Caco-2 (cell line): ENCODE data around the gene PGRMC1. TPM values are rescaled to one million over a fixed set of nuclear protein-coding genes. Genes with fewer than 3 reads are reported as not detected.

Experiments used
- BruUV-seq: library from RNA; stranded (reverse); fragments of 400-500 nt; replicated peaks from 2 replicates; lab custom pipeline; 2021; lab: Mats Ljungman, UMichigan
- CTCF ChIA-PET: fragments of 300-600 bp; sonication (Branson Sonifier 250); formaldehyde crosslinking; loops from one replicate; lab custom pipeline; 2022; ENCODE audit warnings: antibody characterized with exemption; lab: Charles Lee
- POLR2A ChIA-PET: fragments of 300-600 bp; sonication (Branson Sonifier 250); formaldehyde crosslinking; loops from one replicate; lab custom pipeline; 2022; ENCODE audit warnings: antibody characterized with exemption; lab: Charles Lee
- DNase-seq, 2 experiments: peaks; one replicate each; pipeline versions ENCODE4 v3.0.0 to v3.0.0-alpha.2; 2020 to 2022
- H3K27me3 ChIP-seq: replicated peaks from 2 replicates; pipeline ENCODE4 v1.6.0; 2011; ENCODE audit warnings: low read length; ENCODE audit not compliant: control insufficient read depth, insufficient read depth
- H3K36me3 ChIP-seq: 2 replicates; pipeline ENCODE4 v1.5.1; 2011; ENCODE audit warnings: low read length; ENCODE audit not compliant: control insufficient read depth, insufficient read depth
- H3K4me1 ChIP-seq: fragments of 250-450 bp; sonication (Bioruptor Pico); 2 replicates; pipeline ENCODE4 v1.5.1; 2020; ENCODE audit warnings: mild to moderate bottlenecking
- H3K4me3 ChIP-seq: 2 replicates; pipeline ENCODE4 v1.5.1; 2011; ENCODE audit warnings: low read depth, mild to moderate bottlenecking, control low read depth, low read length
- H3K9me3 ChIP-seq: fragments of 250-450 bp; sonication (Bioruptor Pico); 2 replicates; pipeline ENCODE4 v1.5.1; 2020; ENCODE audit warnings: mild to moderate bottlenecking, moderate library complexity
- H3K27ac Mint-ChIP-seq: one replicate; pipeline ENCODE4 v1.8.0; 2022; ENCODE audit warnings: mixed read lengths; ENCODE audit not compliant: unreplicated experiment
- H3K27me3 Mint-ChIP-seq: one replicate; pipeline ENCODE4 v1.8.0; 2022; ENCODE audit warnings: mixed read lengths; ENCODE audit not compliant: insufficient read depth, unreplicated experiment
- H3K36me3 Mint-ChIP-seq: one replicate; pipeline ENCODE4 v1.8.0; 2022; ENCODE audit warnings: mild to moderate bottlenecking, mixed read lengths; ENCODE audit not compliant: insufficient read depth, unreplicated experiment
- H3K4me1 Mint-ChIP-seq: one replicate; pipeline ENCODE4 v1.8.0; 2022; ENCODE audit warnings: low read depth, mixed read lengths; ENCODE audit not compliant: unreplicated experiment
- H3K4me3 Mint-ChIP-seq: one replicate; pipeline ENCODE4 v1.8.0; 2022; ENCODE audit warnings: mild to moderate bottlenecking, moderate library complexity, mixed read lengths; ENCODE audit not compliant: unreplicated experiment
- H3K9me3 Mint-ChIP-seq: one replicate; pipeline ENCODE4 v1.8.0; 2022; ENCODE audit warnings: mixed read lengths; ENCODE audit not compliant: unreplicated experiment
- intact Hi-C: fragments of 100-400 bp; cut with micrococcal nuclease; formaldehyde crosslinking; loops from one replicate; pipeline ENCODE4 v1.10.0; 2022; ENCODE audit not compliant: unreplicated experiment
- total RNA-seq: library from RNA; stranded (reverse); gene quantifications from 2 replicates; pipeline ENCODE4 v1.2.3, GENCODE V29; 2022
- TF ChIP-seq, protein P1 (sequence below), 2 experiments: fragments of 200-600 bp in 1 of 2; IDR thresholded peaks; 1 replicate in 1 of 2; 2 replicates in 1 of 2; pipeline versions ENCODE4 v1.5.1 to v1.8.0; 2011 to 2022; ENCODE audit warnings: antibody characterized with exemption in 1 of 2, control low read depth in 1 of 2, inconsistent platforms in 1 of 2, low read depth in 1 of 2, low read length in 1 of 2, mild to moderate bottlenecking in 1 of 2, moderate library complexity in 1 of 2; ENCODE audit not compliant: insufficient read depth in 1 of 2, severe bottlenecking in 1 of 2, unreplicated experiment in 1 of 2

The PGRMC1 gene
- total RNA-seq, 1 experiment from 2014 or later, result 107 TPM

DNA sequence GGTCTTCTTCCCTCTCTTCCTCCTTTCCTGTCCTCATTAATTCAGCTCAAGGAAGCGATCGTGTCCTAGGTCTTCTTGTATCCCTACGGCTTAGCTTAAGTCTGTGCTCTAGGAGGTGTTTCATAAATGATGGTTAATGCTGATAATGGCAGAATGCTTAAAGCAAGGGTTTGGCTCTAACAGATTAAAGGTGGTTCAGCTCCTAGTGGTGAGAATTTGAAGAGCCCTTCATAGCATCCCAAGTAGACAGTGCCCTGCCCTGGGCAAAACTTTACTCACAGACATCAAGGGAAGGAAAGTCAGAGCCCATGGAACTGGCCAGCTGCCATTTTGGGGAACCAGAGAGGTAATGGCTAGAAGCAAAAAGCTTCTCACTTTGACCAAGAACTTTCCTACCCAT is 47.0 kb upstream of the PGRMC1 start:
- no peaks in the 10 kb centered on the region for H3K4me1 Mint-ChIP-seq
- no peak overlapping the region for H3K4me3 Mint-ChIP-seq
- ChIA-PET CTCF (interaction anchor here (0.6 kb wide), 1 partner anchor 49 kb away, joined by 6 read pairs; no protein-coding TSS in a partner anchor), POLR2A (no interaction called here)
- no peak for DNase-seq
- no peak overlapping the region for H3K4me3 ChIP-seq
- H3K4me1 ChIP-seq, result no peaks in the 10 kb centered on the region
- TF ChIP-seq, protein P1, sequence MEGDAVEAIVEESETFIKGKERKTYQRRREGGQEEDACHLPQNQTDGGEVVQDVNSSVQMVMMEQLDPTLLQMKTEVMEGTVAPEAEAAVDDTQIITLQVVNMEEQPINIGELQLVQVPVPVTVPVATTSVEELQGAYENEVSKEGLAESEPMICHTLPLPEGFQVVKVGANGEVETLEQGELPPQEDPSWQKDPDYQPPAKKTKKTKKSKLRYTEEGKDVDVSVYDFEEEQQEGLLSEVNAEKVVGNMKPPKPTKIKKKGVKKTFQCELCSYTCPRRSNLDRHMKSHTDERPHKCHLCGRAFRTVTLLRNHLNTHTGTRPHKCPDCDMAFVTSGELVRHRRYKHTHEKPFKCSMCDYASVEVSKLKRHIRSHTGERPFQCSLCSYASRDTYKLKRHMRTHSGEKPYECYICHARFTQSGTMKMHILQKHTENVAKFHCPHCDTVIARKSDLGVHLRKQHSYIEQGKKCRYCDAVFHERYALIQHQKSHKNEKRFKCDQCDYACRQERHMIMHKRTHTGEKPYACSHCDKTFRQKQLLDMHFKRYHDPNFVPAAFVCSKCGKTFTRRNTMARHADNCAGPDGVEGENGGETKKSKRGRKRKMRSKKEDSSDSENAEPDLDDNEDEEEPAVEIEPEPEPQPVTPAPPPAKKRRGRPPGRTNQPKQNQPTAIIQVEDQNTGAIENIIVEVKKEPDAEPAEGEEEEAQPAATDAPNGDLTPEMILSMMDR (IDR thresholded peaks at IDR 0.05; ENCODE audit: insufficient read depth in 1 of 2, low read depth in 1 of 2, low read length in 1 of 2, severe bottlenecking in 1 of 2, unreplicated experiment in 1 of 2), result no peak
- H3K36me3 ChIP-seq, result no peaks in the 10 kb centered on the region
- H3K9me3 ChIP-seq, result no peaks in the 10 kb centered on the region
- BruUV-seq, result no TSS peak
- no peak overlapping the region for H3K27ac Mint-ChIP-seq
- no peaks in the 10 kb centered on the region for H3K27me3 ChIP-seq
- peaks cover 3% of the 10 kb centered on the region for H3K27me3 Mint-ChIP-seq
- H3K36me3 Mint-ChIP-seq, result peaks cover 7% of the 10 kb centered on the region
- H3K9me3 Mint-ChIP-seq, result no peaks in the 10 kb centered on the region
- intact Hi-C loops, result no loop called here

DNA sequence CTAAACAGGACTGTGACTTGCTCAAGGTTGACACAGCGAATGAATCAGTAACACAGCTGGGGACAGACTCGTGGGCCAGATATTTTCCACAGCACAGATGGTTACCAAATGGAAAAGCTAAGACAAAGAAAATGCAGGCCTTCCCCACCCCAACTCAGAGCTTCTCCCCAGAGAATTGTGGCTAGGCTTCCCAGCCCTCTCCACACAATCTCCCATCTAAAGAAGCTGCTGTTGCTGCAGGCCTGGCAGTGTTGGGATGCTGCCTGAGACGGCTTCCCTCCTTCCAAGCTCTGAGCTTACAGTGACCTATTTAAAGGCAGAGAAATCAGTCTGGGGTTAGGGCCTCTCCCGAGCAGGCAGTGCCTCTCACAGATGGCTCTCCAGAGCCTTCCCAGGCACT is 46.5 kb upstream of the PGRMC1 start:
- DNase-seq, result no peak
- ChIA-PET CTCF (no interaction called here), POLR2A (no interaction called here)
- Histone ChIP-seq H3K9me3 (no peaks in the 10 kb centered on the region), H3K27me3 (no peaks in the 10 kb centered on the region), H3K36me3 (no peaks in the 10 kb centered on the region), H3K4me3 (no peak overlapping the region), H3K4me1 (no peaks in the 10 kb centered on the region)
- Mint-ChIP-seq H3K36me3 (peaks cover 7% of the 10 kb centered on the region), H3K27me3 (peaks cover 4% of the 10 kb centered on the region), H3K27ac (no peak overlapping the region), H3K9me3 (no peaks in the 10 kb centered on the region), H3K4me1 (no peaks in the 10 kb centered on the region), H3K4me3 (no peak overlapping the region)
- TF ChIP-seq, protein P1 (IDR thresholded peaks at IDR 0.05; ENCODE audit: insufficient read depth in 1 of 2, low read depth in 1 of 2, low read length in 1 of 2, severe bottlenecking in 1 of 2, unreplicated experiment in 1 of 2), result no peak
- intact Hi-C loops, result no loop called here
- BruUV-seq, result no TSS peak

DNA sequence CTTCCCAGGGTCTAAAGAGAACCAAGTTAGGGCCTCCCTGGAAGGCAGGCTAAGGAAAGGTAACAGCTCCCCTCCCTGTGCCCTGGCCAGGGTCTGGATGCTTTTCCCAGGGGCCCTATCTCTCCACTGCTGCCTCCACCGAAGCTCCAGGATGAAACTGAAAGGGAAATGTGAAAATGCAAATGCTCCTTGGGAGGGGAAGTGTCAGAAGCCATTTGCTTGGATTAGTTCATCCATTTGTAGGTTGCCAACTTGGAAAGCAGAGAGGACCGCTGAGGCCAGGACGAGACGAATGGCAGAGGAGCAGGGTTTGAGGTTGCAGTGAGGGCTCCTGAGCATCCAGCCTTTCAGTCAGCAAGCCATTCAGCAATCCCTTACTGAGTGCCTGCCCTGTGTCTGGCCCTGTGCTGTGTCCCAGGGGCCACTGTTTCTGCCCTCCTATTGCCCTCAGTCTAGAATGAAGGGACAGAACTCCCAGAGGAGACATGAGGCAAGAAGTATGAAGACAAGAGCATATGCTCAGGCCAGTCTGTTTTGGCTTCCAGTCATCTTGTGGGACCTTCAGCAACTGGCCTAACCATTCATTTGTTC is 45.9 kb upstream of the PGRMC1 start:
- Histone ChIP-seq H3K9me3 (no peaks in the 10 kb centered on the region), H3K36me3 (no peaks in the 10 kb centered on the region), H3K4me3 (no peak overlapping the region), H3K27me3 (no peaks in the 10 kb centered on the region), H3K4me1 (no peaks in the 10 kb centered on the region)
- Mint-ChIP-seq H3K36me3 (peaks cover 7% of the 10 kb centered on the region), H3K27me3 (peaks cover 6% of the 10 kb centered on the region), H3K4me1 (no peaks in the 10 kb centered on the region), H3K9me3 (no peaks in the 10 kb centered on the region), H3K4me3 (no peak overlapping the region), H3K27ac (no peak overlapping the region)
- TF ChIP-seq, protein P1 (IDR thresholded peaks at IDR 0.05; ENCODE audit: insufficient read depth in 1 of 2, low read depth in 1 of 2, low read length in 1 of 2, severe bottlenecking in 1 of 2, unreplicated experiment in 1 of 2), result no peak
- DNase-seq, result no peak
- CTCF ChIA-PET, result no interaction called here
- POLR2A ChIA-PET, result no interaction called here
- BruUV-seq, result no TSS peak
- intact Hi-C loops, result no loop called here
